ENCODE measurements around the gene PATZ1. TPM values are rescaled to one million over a fixed set of nuclear protein-coding genes. Genes with fewer than 3 reads are reported as not detected.

PATZ1 gene
- total and polyA plus RNA-seq, 12 donors: 6.6 to 16.9 (median 13.3) TPM

DNA sequence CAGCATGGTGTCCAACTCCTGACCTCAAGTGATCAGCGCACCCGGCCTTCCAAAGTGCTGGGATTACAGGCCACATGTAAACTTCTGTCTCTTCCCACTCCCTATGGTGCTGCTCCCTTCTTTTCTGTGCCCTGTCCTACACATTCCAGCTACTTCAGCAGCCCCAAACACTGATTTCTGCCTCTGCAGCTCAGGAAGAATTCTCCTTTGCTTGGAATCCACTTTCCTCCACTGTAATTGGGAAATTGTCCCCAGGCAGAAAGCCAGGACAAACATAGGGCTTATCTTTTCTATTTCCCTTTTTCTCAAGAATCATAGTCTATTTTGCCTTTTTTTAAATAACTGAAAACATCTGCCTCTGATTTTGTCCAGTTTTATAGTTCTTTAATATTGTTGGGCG is 32.0 kb upstream of the PATZ1 start:
- Histone ChIP-seq H3K4me1 (peaks cover 0 to 3% (median 0%) of the 10 kb centered on the region in 9 donors), H3K27me3 (no peaks in the 10 kb centered on the region), H3K27ac (peak overlapping the region in 5 of 10 donors; percentile 10 to 51 (median 27)), H3K9me3 (no peaks in the 10 kb centered on the region), H3K36me3 (no peaks in the 10 kb centered on the region), H3K4me3 (no peak overlapping the region)
- 57 to 73% methylated on average over 3 of the region's 3 CpGs for WGBS, 2 donors
- peak in 1 of 2 donors; percentile 46 for DNase-seq
- intact Hi-C loops (cut with DNase I): no loop called here
- ATAC-seq: peak in 7 of 8 donors; percentile 42 to 78 (median 46)
- TF ChIP-seq, protein P1, sequence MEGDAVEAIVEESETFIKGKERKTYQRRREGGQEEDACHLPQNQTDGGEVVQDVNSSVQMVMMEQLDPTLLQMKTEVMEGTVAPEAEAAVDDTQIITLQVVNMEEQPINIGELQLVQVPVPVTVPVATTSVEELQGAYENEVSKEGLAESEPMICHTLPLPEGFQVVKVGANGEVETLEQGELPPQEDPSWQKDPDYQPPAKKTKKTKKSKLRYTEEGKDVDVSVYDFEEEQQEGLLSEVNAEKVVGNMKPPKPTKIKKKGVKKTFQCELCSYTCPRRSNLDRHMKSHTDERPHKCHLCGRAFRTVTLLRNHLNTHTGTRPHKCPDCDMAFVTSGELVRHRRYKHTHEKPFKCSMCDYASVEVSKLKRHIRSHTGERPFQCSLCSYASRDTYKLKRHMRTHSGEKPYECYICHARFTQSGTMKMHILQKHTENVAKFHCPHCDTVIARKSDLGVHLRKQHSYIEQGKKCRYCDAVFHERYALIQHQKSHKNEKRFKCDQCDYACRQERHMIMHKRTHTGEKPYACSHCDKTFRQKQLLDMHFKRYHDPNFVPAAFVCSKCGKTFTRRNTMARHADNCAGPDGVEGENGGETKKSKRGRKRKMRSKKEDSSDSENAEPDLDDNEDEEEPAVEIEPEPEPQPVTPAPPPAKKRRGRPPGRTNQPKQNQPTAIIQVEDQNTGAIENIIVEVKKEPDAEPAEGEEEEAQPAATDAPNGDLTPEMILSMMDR (IDR thresholded peaks at IDR 0.05): no peak

DNA sequence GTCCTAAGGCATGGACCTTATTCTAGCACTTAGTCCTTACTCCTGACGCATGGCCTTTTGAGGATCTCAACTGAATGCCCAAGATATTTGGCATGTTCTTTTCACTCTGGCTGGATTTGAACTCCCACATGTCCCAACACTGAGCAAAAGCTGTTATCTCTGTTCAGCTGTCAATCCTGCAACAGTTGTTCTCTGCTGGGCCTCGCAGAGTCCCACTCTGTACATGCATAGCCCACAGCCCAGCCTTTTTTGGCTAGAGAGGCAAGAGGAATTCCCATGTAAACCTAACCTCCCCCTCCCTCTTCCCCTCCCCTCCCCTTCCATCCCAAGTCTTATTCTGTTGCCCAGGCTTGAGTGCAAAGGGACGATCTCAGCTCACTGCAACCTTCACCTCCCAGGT is 31.5 kb upstream of the PATZ1 start:
- intact Hi-C loops (cut with DNase I): no loop called here
- Histone ChIP-seq H3K9me3 (no peaks in the 10 kb centered on the region), H3K27ac (peak overlapping the region in 1 of 10 donors; percentile 15), H3K4me3 (no peak overlapping the region), H3K4me1 (peaks cover 0 to 3% (median 0%) of the 10 kb centered on the region in 9 donors), H3K36me3 (no peaks in the 10 kb centered on the region), H3K27me3 (no peaks in the 10 kb centered on the region)
- DNase-seq: peak in 1 of 2 donors; percentile 8
- TF ChIP-seq, protein P1 (IDR thresholded peaks at IDR 0.05): no peak
- peak; percentile 31 to 85 (median 63) for ATAC-seq
- 59 to 62% methylated on average over 3 of the region's 3 CpGs for WGBS, 2 donors

DNA sequence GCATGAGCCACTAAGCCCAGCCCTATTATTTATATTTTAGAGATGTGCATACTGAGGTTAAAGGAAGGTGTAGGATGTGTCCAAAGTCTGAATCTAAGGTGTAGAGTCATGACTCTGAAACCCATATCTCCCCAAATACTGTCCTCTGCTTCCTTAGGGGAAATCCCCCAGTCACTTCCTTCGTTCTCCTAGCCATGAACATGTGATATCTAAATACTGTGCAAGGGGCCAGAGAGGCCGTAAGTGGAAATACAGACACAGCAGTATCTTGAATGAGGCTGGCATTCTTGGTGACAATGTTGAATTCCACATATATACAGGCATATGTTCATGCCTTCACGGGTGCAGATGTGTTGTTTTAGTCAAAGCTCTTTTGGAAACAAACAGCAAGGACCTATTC is 21.3 kb upstream of the PATZ1 start:
- H3K27me3 ChIP-seq: no peaks in the 10 kb centered on the region
- no peak overlapping the region for H3K4me3 ChIP-seq
- no peak overlapping the region for H3K27ac ChIP-seq
- 66 to 71% methylated on average over 3 of the region's 3 CpGs for WGBS, 2 donors
- H3K36me3 ChIP-seq: no peaks in the 10 kb centered on the region
- no peaks in the 10 kb centered on the region for H3K9me3 ChIP-seq
- no peak for DNase-seq
- TF ChIP-seq, protein P1 (IDR thresholded peaks at IDR 0.05): no peak
- no peak for ATAC-seq
- intact Hi-C loops (cut with DNase I): no loop called here
- H3K4me1 ChIP-seq: no peaks in the 10 kb centered on the region

DNA sequence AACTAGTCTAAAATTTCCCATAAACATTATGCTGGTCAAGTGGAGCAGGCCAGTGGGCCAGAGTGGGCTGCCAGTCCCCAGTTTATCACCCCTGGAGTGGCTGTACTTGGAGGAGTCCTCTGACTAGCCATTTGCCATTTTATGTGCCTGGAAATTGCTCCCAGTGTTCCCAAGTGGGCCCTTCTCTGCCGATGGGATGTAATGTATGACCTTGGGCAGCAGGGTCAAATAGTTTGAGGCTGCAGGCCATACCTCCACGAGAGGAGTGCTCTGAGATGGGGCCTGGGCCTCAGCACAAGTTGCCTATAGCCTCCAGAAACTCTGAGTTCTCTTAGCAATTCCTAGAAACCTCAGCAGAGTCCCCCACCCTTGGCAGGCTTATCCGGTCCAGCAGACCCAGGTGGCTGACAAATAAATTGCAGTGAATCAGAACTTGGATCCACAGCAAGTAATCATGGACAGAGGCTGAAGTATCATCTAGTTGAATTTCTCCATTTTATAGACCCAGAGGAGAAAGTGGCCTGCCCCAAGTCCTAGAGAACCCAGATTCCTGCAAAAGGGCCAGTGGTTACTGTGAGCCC is 17.8 kb upstream of the PATZ1 start:
- H3K9me3 ChIP-seq: no peaks in the 10 kb centered on the region
- no peaks in the 10 kb centered on the region for H3K4me1 ChIP-seq
- DNase-seq (no peak), ATAC-seq (no peak)
- no peak overlapping the region for H3K4me3 ChIP-seq
- intact Hi-C loops (cut with DNase I): no loop called here
- WGBS, 2 donors: 60 to 61% methylated on average over 3 of the region's 3 CpGs
- no peaks in the 10 kb centered on the region for H3K36me3 ChIP-seq
- no peaks in the 10 kb centered on the region for H3K27me3 ChIP-seq
- TF ChIP-seq, protein P1 (IDR thresholded peaks at IDR 0.05): no peak
- H3K27ac ChIP-seq: no peak overlapping the region
